Stomach (tissue), 9 donors: ENCODE measurements around the gene NAV3. TPM values are rescaled to one million over a fixed set of nuclear protein-coding genes. Genes with fewer than 3 reads are reported as not detected.

Experiments
- DNase-seq, 2 donors: peaks; one replicate each; pipeline versions ENCODE4 v3.0.0 to v3.0.0-alpha.2; 2013 to 2019
- H3K27ac ChIP-seq, 5 donors: fragments of 200-600 bp in 4 of 5; sonication (generic) in 4 of 5; one replicate each; pipeline ENCODE4 v1.5.1; 2013 to 2019; ENCODE audit warnings: mild to moderate bottlenecking in 1 of 5, moderate library complexity in 1 of 5
- H3K27me3 ChIP-seq, 3 donors: fragments of 200-600 bp; sonication (generic); one replicate each; pipeline ENCODE4 v1.5.1; 2017 to 2019; ENCODE audit warnings: mixed run types in 1 of 3
- H3K36me3 ChIP-seq, 4 donors: fragments of 200-600 bp; sonication (generic); 1 replicate in 3 of 4; 2 replicates in 1 of 4; pipeline ENCODE4 v1.5.1; 2016 to 2019
- H3K4me1 ChIP-seq, 4 donors: fragments of 200-600 bp; sonication (generic); one replicate each; pipeline ENCODE4 v1.5.1; 2016 to 2019
- H3K4me3 ChIP-seq, 4 donors: fragments of 200-600 bp; sonication (generic) in 3 of 4; one replicate each; pipeline ENCODE4 v1.5.1; 2016 to 2019; ENCODE audit warnings: mild to moderate bottlenecking in 1 of 4
- H3K9me3 ChIP-seq, 4 donors: fragments of 200-600 bp; sonication (generic); one replicate each; pipeline ENCODE4 v1.5.1; 2016 to 2019
- CTCF ChIP-seq, 7 experiments: fragments of 450-650 bp in 4 of 7; fragments of 200-600 bp in 3 of 7; sonication (generic) in 3 of 7; IDR thresholded peaks; one replicate each; pipeline ENCODE4 v1.5.1; 2016 to 2019; ENCODE audit warnings: antibody characterized with exemption in 7 of 7, control low read depth in 2 of 7, mild to moderate bottlenecking in 1 of 7
- EP300 ChIP-seq: sonication (generic); formaldehyde crosslinking; IDR thresholded peaks from one replicate; pipeline ENCODE4 v1.6.1; 2017; ENCODE audit warnings: antibody characterized with exemption
- POLR2A ChIP-seq, 4 donors: fragments of 450-650 bp; IDR thresholded peaks; one replicate each; pipeline ENCODE4 v1.6.1; 2016; ENCODE audit warnings: antibody characterized with exemption in 4 of 4, control low read depth in 2 of 4, mild to moderate bottlenecking in 1 of 4, moderate library complexity in 1 of 4
- POLR2AphosphoS5 ChIP-seq, 3 donors: sonication (generic); formaldehyde crosslinking; IDR thresholded peaks; one replicate each; pipeline ENCODE4 v1.6.1; 2016; ENCODE audit warnings: antibody characterized with exemption in 3 of 3
- WGBS, 5 donors: extraction: QIAGEN DNeasy Blood & Tissue Kit in 3 of 5; methylation state at CpG; one replicate each; pipeline versions ENCODE4 v1.1.5 to v1.1.7; 2013 to 2018; 5-methylcytosine and 5-hydroxymethylcytosine counted together
- intact Hi-C: fragments of 100-400 bp; cut with DNase I; formaldehyde crosslinking; loops from one replicate; pipeline ENCODE4 v1.15.1; 2023; ENCODE audit warnings: low total_unique reads
- polyA plus RNA-seq, 3 donors: library from polyadenylated mRNA; stranded (reverse); fragments of 200-250 nt; gene quantifications; one replicate each; pipeline ENCODE4 v1.2.3, GENCODE V29; 2013
- total RNA-seq, 5 donors: library from RNA; depleted of rRNA; stranded (reverse); fragments of >200 nt; gene quantifications; one replicate each; pipeline versions ENCODE4 v1.1.0 to v1.2.3, GENCODE V29; 2014 to 2016
- donor health status: healthy with polysubstance abuse.
- donor health status: Bipolar disorder and iron deficiency.
- donor health status: healthy.

NAV3 gene
- total and polyA plus RNA-seq, 8 donors, result 0.15 to 18.9 (median 2.2) TPM

GRCh38 chr12:78260976-78261375 lies 430.3 kb downstream of the NAV3 start:
- intact Hi-C loops, result no loop called here
- 82 to 98% (median 97%) methylated on average over 7 of the region's 7 CpGs for WGBS, 5 donors
- TF ChIP-seq POLR2AphosphoS5 (IDR thresholded peaks at IDR 0.05) (no peak), CTCF (IDR thresholded peaks at IDR 0.05) (no peak)
- DNase-seq, result no peak
- H3K27me3 ChIP-seq, result no peaks in the 10 kb centered on the region
- peaks cover 0 to 10% (median 4%) of the 10 kb centered on the region in 4 donors for H3K9me3 ChIP-seq
- no peaks in the 10 kb centered on the region for H3K36me3 ChIP-seq
- no peak overlapping the region for H3K27ac ChIP-seq
- no peak overlapping the region for H3K4me3 ChIP-seq
- H3K4me1 ChIP-seq, result no peaks in the 10 kb centered on the region

- no peak overlapping the region for H3K4me3 ChIP-seq
- peaks cover 0 to 10% (median 4%) of the 10 kb centered on the region in 4 donors for H3K9me3 ChIP-seq
- no peaks in the 10 kb centered on the region for H3K4me1 ChIP-seq
- WGBS, 5 donors, result 48 to 64% (median 55%) methylated on average over 2 of the region's 2 CpGs
- DNase-seq, result no peak
- H3K36me3 ChIP-seq, result no peaks in the 10 kb centered on the region
- H3K27ac ChIP-seq, result no peak overlapping the region
- H3K27me3 ChIP-seq, result no peaks in the 10 kb centered on the region
- intact Hi-C loops, result no loop called here
- TF ChIP-seq EP300 (no peak), POLR2AphosphoS5 (IDR thresholded peaks at IDR 0.05) (no peak), CTCF (IDR thresholded peaks at IDR 0.05) (no peak), POLR2A (IDR thresholded peaks at IDR 0.05) (no peak)
Observed at GRCh38 chr12:78261901-78262300, 431.2 kb downstream of the NAV3 start.
